GM10266 (cell line): ENCODE results near the gene PLEKHG4.

Experiments
- DNase-seq: peaks from one replicate; pipeline ENCODE4 v3.0.0; 2012; ENCODE audit errors: extremely low spot score
- TF ChIP-seq, protein P1 (sequence below): IDR thresholded peaks from 2 replicates; pipeline ENCODE4 v1.5.1; 2012; ENCODE audit warnings: mild to moderate bottlenecking, low read depth; ENCODE audit not compliant: control insufficient read depth, insufficient read depth; ENCODE audit errors: missing control alignments

Gene PLEKHG4

DNA sequence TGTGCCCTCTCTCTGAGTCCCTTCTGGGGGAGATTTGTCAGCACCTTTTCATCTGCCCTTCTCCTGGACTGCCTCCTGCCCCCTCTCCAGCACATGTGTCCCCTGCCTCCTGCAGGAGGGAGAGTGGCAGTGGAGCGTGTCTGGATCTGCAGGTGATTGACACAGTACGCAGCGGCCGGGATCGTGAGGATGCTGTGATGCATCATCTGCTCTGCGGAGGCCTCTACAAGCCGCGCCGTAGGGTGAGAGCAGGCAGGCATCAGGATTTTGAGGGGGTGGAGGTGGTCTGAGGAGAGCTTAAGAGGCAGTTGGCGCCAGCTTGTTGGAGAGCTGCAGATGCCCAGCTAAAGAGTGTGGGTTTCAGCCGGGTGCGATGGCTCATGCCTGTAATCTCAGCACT, 19.6 kb upstream of the PLEKHG4 start:
- TF ChIP-seq, protein P1, sequence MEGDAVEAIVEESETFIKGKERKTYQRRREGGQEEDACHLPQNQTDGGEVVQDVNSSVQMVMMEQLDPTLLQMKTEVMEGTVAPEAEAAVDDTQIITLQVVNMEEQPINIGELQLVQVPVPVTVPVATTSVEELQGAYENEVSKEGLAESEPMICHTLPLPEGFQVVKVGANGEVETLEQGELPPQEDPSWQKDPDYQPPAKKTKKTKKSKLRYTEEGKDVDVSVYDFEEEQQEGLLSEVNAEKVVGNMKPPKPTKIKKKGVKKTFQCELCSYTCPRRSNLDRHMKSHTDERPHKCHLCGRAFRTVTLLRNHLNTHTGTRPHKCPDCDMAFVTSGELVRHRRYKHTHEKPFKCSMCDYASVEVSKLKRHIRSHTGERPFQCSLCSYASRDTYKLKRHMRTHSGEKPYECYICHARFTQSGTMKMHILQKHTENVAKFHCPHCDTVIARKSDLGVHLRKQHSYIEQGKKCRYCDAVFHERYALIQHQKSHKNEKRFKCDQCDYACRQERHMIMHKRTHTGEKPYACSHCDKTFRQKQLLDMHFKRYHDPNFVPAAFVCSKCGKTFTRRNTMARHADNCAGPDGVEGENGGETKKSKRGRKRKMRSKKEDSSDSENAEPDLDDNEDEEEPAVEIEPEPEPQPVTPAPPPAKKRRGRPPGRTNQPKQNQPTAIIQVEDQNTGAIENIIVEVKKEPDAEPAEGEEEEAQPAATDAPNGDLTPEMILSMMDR: no peak
- no peak for DNase-seq

DNA sequence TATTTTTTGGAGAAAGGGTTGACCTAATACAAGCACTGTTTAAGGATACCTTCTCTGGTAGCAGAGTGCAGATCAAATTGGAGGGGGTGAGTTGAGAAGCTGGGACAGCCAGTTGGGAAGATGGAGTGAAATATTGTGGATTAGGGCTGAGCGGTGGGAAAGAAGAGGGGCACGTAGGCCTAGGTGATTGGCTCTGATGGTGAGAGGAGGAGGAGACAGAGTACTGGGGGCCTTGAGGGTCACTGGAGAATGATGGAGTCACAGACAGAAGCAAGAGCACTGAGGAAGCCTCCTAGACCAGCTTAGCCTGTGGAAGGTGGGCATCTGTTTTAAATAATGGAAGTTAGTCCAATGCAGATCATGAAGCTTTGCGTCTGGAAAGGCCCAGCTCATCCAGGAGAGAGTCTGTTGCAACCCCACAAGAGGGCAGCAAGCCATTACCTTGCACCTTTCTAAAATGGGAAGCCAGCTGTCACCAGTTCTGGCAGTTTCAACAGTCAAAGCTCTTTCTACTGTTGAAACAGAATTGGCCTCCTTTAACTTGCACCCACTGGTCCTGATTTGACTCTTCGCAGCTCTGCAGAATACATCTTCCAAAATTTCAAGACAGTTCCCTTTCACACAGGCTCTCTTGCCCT, 18.8 kb upstream of the PLEKHG4 start:
- peak; percentile 69 for DNase-seq
- TF ChIP-seq, protein P1: peak; percentile 78

DNA sequence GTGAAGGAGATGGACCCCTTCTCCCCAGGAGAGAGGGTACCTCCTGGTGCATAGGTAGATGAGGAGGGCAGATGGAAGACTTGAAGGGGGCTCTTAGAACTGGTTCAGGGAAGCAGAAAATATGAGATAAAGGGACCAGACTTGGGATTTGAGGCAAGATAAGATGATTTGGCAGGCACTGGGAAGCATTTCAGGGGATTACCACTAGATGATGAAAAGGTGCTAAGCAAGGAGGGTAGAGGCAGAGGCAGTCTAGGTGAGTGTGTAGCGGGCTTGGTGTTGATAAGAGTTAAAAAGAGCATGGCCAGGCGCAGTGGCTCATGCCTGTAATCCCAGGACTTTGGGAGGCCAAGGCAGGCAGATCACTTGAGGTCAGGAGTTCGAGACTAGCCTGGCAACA, 16.1 kb upstream of the PLEKHG4 start:
- no peak for DNase-seq
- TF ChIP-seq, protein P1: no peak

DNA sequence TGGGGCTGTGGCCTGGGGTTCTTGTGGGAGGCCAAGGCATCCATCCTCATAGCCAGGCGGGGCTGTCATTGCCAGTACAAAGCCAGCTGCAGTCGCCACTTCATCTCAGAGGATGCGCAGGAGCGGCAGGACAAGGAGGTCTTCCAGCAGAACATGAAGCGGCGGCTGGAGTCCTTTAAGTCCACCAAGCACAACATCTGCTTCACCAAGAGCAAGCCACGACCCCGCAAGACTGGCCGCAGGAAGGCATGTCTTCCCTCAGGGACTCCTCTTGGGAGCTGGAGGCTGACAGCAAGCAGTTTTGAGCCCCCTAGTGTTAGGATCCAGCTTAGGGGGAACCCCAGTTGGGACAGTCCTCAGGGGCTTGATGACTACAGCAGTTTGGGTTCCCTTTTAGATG, 15.1 kb upstream of the PLEKHG4 start:
- no peak for DNase-seq
- TF ChIP-seq, protein P1: no peak

DNA sequence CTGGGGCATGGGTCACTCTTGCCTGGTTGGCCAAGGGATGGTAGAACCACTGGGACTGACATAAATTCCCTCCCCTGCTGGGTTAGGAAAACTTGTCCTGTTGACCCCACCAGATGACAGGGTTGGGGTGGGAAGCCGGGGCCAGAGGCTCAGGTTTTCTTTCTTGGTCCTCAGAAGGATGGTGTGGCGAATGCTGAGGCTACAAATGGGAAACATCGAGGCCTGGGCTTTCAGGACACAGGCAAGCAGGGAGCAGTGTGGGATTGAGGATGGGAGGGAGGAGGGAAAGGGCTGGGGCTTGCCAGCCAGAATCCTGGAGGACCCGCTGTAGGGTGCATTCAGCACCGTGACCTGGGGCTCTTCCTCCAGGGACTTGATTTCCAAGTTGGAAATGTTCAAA, 14.5 kb upstream of the PLEKHG4 start:
- no peak for DNase-seq
- TF ChIP-seq, protein P1: no peak

DNA sequence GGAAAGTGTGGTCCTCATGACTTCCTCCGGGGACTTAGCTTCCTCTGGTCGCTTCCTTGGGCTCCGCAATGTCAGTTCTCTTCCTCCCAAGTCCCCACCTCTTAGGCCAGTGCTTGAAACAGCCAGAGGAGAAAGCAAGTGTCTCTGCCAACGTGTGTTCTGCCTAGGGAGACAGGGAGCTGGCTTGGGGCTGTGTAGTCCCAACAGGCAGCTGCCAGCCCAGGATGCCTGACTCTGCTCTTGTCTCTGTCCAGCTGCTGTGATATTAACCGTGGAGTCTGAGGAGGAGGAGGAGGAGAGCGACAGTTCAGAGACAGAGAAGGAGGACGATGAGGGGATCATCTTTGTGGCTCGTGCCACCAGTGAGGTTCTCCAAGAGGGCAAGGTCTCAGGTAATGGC, 13.5 kb upstream of the PLEKHG4 start:
- no peak for DNase-seq
- TF ChIP-seq, protein P1: no peak

DNA sequence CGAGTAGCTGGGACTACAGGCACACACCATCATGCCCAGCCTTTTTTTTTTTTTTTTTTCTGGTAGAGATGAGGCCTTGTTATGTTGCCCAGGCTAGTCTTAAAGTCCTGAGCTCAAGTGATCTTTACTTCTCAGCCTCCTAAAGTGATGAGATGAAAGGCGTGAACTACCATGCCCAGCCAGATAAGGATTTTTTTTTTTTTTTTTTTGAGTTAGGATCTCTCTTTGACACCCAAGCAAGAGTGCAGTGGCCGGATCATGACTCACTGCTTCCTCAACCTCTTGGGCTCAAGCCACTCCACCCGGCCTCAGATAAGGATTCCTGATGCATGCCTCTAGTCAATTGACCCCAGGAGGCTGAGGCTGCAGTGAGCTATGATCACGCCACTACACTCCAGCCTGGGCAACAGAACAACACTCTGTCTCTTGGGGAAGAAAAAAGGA, 11.2 kb upstream of the PLEKHG4 start:
- DNase-seq: no peak
- TF ChIP-seq, protein P1: no peak
